T follicular helper cell (primary cell): Measurements from ENCODE around the gene C17orf107.

Experiments
- DNase-seq: peaks from one replicate; pipeline ENCODE4 v3.0.0-alpha.2; 2020; ENCODE audit warnings: low read depth

Gene C17orf107

DNA sequence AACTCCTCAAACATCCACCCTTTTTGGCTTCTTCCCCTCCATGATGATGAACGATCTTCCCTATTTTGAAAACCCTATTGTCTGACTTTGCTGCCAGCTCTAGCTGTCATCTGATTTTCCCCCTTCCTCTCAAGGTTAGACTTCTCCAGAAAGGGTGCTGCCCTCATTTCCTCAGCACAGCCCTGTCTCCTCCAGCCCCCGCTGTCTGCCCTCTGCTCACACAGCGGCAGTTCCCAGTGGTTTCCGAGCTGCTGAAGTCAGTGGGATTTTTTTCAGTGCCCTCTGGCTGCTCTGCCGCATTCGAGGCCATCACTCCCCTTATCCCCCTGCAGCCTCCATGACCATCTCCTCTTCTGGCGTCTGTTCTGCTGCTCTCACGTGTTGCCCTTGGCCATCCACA lies 26.6 kb upstream of the C17orf107 start:
- no peak for DNase-seq

DNA sequence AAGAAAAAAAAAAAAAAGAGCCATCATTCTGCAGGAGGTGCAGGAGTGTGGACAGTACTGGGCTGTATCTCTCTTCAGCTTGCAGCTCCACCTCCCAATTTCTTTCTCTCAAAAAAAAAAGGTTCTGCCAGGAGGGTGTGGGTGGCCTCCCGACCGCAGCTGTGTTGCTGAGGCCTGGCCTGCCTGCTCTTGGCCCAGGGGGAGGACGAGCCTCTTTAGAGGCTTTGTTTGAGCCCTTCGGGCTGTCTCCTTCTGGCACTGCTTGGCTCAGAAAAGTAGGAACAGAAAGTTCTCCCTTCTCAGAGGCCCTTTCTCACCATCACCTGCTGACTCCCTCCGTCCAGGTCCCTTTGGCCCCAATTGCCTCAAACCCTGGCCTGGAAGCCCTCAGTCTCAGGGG lies 22.2 kb upstream of the C17orf107 start:
- no peak for DNase-seq

DNA sequence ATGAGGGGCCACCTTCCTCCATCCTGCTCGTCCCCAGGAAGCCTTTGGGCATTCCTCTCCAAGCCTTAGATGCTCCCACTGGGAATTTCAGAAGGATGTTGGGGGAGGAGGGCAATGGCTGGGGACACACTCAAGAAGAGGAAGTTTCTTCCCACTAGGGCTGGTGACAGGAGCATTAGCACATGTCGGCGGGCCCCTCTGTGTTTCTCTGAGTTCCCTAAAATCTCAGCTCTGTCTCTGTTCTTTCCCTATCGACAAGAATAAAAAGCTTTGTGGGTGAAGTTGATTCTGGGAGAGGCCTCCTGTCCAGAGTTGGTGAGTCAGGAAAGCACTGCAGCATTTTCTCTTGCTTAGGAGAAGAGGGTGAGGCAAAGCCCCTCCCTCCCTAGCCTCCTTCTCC lies 19.7 kb upstream of the C17orf107 start:
- no peak for DNase-seq

DNA sequence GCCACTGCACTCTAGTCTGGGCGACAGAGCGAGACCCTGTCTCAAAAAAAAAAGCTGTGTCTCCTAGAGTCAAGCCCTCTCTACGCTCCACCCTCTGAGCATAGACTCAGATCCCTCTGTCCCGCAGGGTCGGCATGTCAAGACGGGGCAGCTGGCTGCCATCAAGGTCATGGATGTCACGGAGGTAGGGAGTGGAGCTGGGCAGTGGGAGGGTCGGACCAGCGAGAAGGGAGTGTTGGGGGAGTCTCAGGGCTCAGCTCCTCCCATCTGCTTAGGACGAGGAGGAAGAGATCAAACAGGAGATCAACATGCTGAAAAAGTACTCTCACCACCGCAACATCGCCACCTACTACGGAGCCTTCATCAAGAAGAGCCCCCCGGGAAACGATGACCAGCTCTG lies 18.5 kb upstream of the C17orf107 start:
- no peak for DNase-seq

DNA sequence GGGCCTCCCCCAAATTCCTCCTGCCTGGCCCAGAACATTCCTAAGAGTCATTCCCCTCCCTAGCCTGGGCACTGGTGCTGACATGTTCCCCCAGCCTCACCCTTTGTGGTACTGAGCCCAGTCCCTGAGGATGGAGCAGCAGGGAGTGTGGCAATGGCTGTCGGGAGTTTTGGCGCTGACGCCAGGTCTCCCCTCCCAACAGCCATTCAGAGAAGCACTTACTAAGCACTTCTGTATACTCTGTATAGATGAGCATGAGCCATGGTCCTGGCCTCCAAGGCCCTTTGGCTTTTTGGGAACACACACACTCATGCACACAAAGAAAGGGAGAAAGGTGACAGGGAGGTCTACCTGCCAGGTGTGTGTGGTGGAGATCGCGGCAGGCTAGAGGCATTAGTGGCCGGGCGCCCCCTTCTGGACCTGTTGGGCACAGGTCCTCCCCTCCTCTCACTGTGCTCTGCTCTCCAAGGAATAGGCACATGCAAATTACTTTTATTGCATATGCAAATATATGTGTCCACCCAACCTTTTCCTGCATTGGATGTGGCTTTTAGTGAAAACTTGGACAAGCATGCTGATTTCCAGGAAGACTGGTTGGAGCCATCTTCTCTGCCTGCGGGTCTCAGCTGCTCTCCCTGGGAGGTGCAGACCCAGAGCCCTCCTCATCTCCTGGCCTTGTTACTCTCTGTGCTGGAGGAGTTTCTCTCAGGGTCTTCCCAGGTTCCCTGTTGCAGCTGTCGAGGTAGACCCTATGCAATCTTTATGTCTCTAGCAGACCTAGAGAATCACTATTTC lies 17.4 kb upstream of the C17orf107 start:
- peak; percentile 54 for DNase-seq

DNA sequence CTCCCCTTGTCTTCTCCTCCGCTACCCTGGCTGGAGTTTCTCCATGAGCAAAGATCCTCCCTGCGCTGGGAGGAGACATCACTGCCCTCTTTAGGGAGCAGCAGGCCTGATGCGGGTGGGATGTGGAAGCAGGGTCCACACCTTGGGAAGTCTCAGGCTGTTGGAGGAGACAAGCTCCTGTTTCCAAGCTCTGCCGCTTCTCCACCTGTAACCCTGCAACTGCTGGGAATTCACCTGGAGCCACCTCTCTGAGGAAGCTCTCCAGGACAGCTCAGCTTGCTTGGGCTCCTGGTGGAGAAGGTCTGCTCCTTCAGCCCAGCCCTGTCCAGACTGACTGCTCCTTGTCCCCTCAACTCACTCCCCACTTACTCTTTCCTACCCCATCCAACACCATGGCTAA lies 14.8 kb upstream of the C17orf107 start:
- no peak for DNase-seq

DNA sequence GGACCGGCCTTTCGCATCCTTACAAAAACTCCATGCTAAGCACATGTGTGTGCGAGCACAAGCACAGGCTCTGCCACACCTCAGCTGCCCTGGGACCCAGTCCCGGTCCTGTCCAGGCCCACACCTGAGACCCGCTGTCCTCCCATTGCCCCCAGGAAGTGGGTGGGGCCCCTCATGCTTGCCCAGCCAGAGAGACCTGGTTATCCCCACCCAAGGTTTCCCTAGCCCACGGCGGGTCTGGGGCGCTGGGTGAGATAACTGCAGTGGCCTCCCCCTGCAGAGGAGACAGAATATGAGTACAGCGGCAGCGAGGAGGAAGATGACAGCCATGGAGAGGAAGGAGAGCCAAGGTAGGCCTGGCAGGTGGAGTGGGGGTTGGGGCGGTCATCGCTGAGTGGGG lies 12.5 kb upstream of the C17orf107 start:
- no peak for DNase-seq

DNA sequence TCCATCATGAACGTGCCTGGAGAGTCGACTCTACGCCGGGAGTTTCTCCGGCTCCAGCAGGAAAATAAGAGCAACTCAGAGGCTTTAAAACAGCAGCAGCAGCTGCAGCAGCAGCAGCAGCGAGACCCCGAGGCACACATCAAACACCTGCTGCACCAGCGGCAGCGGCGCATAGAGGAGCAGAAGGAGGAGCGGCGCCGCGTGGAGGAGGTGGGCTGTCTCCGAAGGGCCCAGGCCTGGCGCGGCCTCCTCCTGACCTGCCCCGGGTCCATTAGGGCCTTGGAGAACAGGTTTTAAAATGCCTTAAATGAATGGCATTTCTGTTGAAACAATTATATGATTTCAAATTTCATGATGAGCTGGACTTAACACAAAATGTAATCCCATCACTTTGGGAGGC lies 11.8 kb upstream of the C17orf107 start:
- no peak for DNase-seq

DNA sequence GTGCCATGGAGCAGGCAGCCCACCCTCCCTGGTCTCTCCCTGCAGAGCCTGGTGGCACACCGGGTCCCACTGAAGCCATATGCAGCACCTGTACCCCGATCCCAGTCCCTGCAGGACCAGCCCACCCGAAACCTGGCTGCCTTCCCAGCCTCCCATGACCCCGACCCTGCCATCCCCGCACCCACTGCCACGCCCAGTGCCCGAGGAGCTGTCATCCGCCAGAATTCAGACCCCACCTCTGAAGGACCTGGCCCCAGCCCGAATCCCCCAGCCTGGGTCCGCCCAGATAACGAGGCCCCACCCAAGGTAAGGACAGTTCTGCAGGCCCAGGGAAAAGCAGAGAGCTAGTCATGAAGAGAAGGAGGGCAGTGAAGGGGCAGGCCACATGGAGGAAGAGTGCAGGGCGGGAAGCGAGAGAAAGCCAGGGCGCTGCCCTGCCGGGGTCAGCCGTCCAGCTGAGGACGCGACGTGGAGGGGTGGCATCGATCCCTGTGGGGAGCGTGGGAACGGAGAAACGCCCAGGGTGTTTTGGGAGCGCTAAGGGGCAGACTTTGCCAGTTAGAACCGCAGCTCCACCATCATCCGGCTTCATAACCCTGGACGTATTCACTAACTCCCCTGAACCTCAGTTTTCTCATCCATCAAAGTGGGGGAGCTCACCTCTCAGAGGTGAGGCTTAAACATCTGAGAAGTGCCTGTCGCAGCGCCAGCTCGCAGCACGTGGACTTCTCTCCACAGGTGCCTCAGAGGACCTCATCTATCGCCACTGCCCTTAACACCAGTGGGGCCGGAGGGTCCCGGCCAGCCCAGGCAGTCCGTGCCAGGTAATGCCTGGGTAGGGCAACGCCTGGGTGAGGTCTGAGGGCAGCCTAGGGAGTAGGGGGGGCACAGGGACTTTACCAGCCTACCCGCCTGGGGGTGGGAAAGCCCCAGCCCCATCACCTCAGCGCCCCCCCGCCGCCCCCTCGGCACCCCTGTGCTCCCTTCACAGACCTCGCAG lies 7.6 kb upstream of the C17orf107 start:
- no peak for DNase-seq

DNA sequence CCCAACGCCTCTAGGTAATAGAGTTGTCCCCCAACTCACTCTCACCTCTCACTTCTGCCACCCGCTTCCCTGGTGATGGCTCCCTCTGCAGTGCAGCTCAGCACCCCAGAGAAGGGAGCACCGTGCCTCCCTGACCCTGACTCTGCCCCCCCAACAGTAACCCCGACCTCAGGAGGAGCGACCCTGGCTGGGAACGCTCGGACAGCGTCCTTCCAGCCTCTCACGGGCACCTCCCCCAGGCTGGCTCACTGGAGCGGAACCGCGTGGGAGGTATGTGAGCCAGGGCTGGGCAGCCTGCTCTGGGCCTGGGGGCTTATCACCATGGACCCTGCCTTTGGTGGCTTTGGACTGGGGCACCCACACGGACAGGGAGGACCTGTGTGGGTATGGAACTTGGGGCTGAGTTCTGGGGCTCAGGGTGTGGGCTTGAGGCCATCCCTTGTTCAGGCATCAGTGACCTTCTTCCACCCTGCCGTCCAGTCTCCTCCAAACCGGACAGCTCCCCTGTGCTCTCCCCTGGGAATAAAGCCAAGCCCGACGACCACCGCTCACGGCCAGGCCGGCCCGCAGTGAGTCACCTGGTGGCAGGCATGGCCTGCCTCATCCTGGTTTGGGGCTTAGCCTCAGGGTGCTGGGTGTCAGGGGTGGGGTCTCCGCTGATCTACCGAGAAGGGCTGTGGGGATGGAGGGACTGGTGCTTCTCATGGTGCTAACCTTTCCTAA lies 6.7 kb upstream of the C17orf107 start:
- no peak for DNase-seq

DNA sequence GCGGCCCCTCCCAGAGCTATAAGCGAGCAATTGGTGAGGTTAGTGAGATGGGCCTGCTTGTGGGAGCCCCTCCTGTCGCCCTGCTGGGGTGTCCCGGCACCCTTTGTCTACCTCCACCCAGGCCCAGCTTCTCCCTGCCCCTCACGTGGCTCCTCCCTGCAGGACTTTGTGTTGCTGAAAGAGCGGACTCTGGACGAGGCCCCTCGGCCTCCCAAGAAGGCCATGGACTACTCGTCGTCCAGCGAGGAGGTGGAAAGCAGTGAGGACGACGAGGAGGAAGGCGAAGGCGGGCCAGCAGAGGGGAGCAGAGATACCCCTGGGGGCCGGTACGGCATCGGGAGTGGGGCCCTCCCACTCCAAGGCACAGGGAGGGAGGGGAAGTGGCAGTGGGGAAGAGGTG lies 6.1 kb upstream of the C17orf107 start:
- DNase-seq = no peak

DNA sequence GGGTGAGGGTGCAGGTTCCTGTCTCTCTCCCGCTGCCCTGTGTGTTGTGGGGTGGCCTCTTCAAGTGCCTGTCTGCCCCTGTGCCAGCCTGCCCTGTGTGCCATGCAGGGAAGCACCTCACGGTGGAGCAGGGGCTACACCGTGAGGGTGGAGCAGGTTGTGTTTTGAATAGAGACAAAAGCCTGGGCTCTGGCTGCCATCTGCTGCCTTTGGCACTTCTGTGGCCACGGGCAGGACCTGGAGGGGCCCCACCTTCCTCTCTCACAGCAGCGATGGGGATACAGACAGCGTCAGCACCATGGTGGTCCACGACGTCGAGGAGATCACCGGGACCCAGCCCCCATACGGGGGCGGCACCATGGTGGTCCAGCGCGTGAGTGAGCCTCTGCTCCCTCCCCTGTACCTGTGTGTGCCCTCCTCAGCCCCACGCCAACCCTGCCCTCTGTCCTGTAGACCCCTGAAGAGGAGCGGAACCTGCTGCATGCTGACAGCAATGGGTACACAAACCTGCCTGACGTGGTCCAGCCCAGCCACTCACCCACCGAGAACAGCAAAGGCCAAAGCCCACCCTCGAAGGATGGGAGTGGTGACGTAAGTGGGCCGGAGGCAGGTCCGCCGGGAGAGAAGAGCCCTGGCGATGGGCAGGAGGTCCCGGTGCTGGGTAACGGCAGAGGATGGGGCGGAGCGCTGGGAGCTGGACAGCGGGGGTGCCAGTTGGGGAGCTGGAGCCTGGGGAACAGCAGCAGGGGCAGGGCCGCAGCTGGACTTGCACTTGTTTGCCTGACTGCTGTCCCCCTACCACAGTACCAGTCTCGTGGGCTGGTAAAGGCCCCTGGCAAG lies 5.4 kb upstream of the C17orf107 start:
- no peak for DNase-seq

DNA sequence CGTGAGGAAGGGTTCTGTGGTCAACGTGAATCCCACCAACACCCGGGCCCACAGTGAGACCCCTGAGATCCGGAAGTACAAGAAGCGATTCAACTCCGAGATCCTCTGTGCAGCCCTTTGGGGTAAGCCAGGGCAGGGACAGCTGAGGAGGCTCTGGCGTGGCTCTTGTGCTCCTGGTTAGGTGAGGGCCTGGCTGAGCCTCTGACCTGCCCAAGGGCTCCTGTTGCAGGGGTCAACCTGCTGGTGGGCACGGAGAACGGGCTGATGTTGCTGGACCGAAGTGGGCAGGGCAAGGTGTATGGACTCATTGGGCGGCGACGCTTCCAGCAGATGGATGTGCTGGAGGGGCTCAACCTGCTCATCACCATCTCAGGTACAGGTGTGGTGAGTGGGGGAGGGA lies 4.2 kb upstream of the C17orf107 start:
- no peak for DNase-seq

DNA sequence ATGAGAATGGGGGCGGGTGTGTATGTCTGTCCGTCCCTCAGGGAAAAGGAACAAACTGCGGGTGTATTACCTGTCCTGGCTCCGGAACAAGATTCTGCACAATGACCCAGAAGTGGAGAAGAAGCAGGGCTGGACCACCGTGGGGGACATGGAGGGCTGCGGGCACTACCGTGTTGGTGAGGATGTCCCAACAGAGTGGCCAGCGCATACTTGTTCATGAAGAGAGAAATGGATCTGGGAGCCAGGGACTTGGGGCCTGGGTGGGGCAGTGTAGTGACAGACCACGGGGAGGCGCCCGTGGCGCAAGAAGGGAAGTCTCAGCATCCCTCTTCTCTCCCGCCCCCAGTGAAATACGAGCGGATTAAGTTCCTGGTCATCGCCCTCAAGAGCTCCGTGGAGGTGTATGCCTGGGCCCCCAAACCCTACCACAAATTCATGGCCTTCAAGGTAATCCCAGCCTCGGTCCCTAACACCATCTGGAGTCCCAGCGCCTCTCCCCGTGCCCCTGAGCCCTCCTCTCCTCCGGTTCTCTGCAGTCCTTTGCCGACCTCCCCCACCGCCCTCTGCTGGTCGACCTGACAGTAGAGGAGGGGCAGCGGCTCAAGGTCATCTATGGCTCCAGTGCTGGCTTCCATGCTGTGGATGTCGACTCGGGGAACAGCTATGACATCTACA lies 3.5 kb upstream of the C17orf107 start:
- no peak for DNase-seq

DNA sequence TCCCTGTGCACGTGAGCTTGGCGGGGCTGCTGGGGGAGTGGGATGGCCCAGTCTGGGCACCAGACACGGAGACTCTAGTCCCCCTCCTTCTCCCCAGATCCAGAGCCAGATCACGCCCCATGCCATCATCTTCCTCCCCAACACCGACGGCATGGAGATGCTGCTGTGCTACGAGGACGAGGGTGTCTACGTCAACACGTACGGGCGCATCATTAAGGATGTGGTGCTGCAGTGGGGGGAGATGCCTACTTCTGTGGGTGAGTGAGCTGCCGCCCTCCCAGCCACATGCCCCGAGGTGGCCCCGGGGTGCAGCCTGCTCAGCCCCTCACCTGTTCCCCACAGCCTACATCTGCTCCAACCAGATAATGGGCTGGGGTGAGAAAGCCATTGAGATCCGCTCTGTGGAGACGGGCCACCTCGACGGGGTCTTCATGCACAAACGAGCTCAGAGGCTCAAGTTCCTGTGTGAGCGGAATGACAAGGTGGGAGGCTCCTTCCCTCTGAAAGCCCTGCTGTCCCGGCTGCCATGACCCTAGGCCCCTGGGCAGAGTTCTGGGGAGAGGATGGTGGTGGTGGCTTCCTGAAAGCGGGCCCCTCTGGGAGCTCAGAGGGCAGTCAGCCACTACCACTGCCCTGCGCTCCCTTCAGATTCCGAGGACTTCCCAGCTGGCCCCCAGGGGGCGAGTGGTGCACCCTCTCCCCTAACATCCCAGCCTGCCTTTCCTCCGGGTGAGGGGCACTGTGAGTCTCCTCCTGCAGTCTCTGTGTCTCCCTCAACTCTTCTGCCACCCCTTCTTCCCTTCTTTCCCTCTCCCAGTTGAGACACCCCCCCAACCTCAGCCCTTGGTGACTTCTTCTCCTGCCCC lies 2.8 kb upstream of the C17orf107 start:
- DNase-seq = no peak

DNA sequence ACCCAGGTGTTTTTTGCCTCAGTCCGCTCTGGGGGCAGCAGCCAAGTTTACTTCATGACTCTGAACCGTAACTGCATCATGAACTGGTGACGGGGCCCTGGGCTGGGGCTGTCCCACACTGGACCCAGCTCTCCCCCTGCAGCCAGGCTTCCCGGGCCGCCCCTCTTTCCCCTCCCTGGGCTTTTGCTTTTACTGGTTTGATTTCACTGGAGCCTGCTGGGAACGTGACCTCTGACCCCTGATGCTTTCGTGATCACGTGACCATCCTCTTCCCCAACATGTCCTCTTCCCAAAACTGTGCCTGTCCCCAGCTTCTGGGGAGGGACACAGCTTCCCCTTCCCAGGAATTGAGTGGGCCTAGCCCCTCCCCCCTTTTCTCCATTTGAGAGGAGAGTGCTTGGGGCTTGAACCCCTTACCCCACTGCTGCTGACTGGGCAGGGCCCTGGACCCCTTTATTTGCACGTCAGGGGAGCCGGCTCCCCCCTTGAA lies 2.1 kb upstream of the C17orf107 start:
- DNase-seq = no peak

DNA sequence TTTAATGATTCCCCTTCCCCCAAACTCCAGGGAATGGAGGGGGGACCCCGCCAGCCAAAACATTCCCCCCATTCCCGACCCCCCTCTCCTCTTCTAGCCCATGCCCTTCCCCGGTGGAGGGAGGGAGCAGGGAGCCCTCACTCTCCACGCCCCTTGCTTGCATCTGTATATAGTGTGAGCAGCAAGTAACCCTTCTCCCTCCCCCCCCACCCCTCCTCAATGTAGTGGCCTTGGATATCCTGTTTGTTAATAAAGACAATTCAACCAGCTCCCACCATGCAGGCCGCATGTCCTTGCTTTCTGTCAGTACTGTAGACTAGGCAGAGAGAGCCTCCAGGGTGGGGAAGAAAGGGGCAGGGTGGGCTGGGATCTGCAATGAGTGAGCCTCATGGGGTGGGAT lies 1.6 kb upstream of the C17orf107 start:
- DNase-seq = no peak

DNA sequence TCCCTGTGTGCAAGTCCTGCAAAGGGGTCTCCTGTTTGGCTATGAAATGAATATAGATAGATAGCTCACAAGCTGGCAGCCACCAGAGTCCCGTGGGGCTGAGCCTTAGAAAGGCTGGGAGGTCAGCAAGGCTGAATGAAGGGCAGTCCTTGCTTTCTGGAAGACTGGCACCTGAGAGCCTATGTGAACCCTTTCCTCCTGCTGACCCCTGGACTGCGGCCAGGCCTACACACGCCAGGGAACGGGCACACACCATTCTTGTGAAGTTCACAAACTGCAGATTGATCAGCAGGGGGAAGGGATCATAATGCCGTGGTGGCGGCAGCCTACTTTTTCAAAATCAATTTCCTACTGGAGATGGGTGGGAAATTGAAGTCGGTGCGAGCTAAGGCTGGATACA lies 985 bp upstream of the C17orf107 start:
- DNase-seq = no peak

DNA sequence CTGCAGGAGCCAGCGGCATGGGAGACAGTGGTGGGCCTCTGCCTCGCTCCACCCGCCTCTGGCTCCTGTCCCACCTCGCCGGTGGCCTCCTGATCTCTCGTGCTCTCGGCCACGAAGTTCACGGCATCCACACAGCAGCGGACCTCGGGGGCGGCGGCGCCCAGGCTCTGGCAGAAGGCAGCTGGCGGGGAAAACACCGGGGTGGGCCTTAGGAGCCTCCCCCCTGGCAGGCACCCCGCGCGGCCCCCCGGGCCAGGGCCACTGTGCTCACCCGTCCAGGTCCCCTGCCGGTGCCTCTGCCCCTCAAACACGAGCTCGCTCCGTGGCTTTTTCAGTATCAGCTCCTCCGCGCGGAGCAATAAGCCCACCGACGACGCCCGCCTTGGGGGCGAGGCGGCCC lies 409 bp upstream of the C17orf107 start:
- DNase-seq = no peak
